GM23248 (cell line): ENCODE measurements around the gene CACNB2.

ENCODE experiments used
- EZH2 ChIP-seq: fragments of 200-600 bp; sonication (generic); IDR thresholded peaks from 2 replicates; pipeline ENCODE4 v1.6.1; 2018; ENCODE audit warnings: antibody characterized with exemption, mild to moderate bottlenecking; ENCODE audit not compliant: insufficient read depth, poor library complexity, severe bottlenecking
- EZH2phosphoT487 ChIP-seq: fragments of 200-600 bp; sonication (generic); IDR thresholded peaks from 2 replicates; pipeline ENCODE4 v1.6.1; 2018; ENCODE audit warnings: antibody characterized with exemption, moderate library complexity, mild to moderate bottlenecking, low read depth; ENCODE audit not compliant: insufficient read depth

DNA sequence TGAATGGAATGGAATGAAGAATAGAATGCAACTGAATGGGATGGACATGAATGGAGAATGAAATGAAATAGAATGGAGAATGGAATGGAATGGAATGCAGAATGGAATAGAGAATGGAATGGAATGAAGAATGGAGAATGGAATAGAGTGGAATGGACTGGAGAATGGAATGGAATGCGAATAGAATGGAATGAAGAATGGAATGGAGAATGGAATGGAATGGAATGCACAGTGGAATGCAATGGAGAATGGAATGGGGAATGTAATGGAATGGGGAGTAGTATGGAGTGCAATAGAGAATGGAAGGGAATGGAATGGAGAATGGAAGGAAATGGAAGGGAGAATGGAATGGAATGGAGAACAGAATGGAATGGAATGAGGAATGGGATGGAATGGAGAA is 417.7 kb downstream of the CACNB2 start:
- TF ChIP-seq EZH2 = no peak
- no peak for TF ChIP-seq EZH2phosphoT487
